AG09319 (cell line): ENCODE data around the gene DRD2.

Source experiments
- DNase-seq: peaks from one replicate; pipeline ENCODE4 v3.0.0-alpha.2; 2010; ENCODE audit warnings: low read depth; ENCODE audit errors: extremely low read depth
- CTCF ChIP-seq: IDR thresholded peaks from 2 replicates; pipeline ENCODE4 v1.5.1; 2011; ENCODE audit warnings: low read depth, mild to moderate bottlenecking, inconsistent platforms, low read length, moderate library complexity

The DRD2 gene

GRCh38 chr11:113481672-113482071 lies 6.5 kb upstream of the DRD2 start:
- no peak for DNase-seq
- TF ChIP-seq CTCF, result no peak

- no peak for TF ChIP-seq CTCF
These were observed 6.0 kb upstream of the DRD2 start for GRCh38 chr11:113481226-113481625.

DNA sequence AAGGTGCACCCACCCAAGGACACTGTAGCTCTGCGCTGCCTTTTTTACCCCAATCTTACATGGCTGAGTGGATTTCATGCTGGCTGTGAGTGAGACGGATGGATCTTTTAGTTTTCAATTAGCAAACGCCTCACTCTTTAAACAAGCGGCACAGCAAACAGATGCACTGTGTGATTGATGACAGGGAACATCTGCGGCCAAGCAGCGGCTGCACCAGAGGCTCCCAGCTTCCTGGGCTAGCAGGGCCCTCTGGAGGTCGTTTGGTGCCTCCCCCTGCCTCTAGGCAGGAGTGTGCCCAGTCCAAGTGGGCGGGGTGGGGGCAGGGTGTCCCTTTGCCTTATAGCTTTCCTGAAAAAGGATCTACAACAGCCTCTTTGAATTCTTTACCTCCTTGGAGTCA lies 2.1 kb upstream of the DRD2 start:
- DNase-seq, result no peak
- no peak for TF ChIP-seq CTCF

More at GRCh38 chr11:113481226-113481625, 6.0 kb upstream of the DRD2 start:
- no peak for DNase-seq

GRCh38 chr11:113476553-113476952 lies 1.4 kb upstream of the DRD2 start:
- no peak for DNase-seq
- TF ChIP-seq CTCF, result no peak

- peak; percentile 15 for DNase-seq
- TF ChIP-seq CTCF, result no peak
These were observed 637 bp downstream of the DRD2 start for GRCh38 chr11:113474362-113475159.

- DNase-seq, result no peak
These were observed 1.2 kb downstream of the DRD2 start for GRCh38 chr11:113473983-113474361.

More at GRCh38 chr11:113473983-113474361, 1.2 kb downstream of the DRD2 start:
- no peak for TF ChIP-seq CTCF
